Kidney capillary endothelial cell (primary cell): ENCODE data around the gene SMYD3.
A peak's percentile ranks its signal among the peaks of the same experiment; 100 is the strongest.

Experiments used
- DNase-seq: peaks from one replicate; pipeline ENCODE4 v3.0.0-alpha.2; 2018; ENCODE audit warnings: low spot score

SMYD3 gene

DNA sequence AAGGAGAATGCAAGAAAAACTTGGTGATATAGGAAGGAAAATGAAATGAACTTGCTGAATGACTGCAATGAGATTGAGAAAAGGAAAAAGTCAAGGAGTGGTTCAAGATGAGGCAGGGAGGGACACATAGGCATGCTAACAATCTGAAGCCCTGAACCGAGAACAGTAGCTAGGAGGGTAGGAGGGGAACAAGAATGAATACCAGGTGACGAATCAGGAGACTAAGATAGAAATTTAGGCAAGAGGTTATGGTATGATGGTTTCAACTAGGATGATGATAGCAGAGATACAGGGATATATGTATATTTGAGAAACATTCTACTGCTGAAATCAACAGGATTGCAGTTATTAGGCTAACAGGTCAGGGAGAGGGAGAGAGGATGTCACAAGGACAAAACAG is 44.1 kb downstream of the SMYD3 start:
- DNase-seq: no peak

DNA sequence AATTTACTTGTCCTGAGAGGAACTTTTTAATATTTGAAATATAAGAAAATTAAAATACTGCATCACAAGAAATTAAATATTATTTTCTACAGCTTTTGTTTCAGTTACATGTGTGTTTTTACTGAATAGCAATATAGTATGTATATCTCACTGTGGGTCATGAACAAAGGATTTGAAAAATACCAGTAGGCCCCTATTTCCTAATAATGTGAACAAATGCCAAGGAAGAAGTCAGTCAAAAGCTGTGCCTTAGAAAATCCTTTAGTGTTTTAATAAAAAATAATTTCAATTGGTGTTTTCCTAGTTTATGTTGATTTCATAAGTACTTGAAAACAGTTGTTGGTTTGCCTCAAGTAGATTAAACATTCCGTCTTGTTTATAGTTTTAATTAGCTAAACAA is 46.7 kb downstream of the SMYD3 start:
- no peak for DNase-seq

DNA sequence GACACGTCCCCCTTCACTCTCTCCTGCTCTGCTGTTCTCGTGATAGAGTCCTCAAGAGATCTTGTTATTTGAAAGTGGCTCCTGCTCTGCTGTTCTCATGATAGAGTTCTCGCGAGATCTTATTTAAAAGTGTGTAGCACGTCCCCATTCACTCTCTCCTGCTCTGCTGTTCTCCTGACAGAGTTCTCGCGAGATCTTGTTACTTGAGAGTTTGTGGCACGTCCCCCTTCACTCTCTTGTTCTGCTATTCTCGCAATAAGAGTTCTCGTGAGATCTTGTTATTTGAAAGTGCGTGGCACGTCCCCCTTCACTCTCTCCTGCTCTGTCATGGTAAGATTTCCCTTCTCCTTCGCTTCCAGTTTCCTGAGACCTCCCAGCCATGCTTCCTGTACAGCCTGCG is 47.9 kb downstream of the SMYD3 start:
- no peak for DNase-seq

DNA sequence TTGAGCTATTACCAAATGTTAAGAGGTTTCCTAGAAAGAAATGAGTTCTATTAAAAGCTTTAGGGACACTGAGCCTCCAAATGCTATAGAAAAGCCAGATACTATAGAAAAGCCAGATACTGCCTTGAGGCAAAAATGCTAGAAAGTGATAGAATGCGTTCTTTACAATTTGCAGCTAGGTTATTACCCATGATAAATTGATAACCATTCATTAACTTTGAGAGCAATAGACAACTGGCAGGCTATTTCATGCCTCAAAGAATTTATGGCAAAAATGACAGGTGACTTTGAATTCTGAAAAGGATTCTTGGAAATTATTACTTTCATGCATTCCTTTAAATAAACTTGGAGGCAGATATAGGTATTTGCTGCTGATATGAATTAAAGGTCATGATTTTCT is 51.6 kb downstream of the SMYD3 start:
- no peak for DNase-seq

DNA sequence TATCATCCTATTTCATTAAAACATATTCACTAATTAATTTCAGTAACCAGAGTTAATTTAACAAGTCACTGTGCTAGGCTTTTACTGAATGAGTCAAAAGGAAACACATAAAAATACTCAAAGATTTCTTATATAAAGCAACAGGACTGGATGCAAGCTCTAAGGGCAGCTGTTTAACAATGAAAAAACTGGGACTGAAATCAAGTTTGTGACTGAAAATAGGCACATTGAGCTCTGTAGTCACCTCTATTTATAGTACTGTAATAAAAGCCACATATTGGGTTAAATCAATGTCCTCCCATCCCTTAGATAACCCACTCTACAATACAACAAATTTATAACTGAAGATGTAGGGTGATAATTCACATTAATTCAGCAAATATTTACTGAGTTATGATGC is 52.4 kb downstream of the SMYD3 start:
- DNase-seq: no peak

DNA sequence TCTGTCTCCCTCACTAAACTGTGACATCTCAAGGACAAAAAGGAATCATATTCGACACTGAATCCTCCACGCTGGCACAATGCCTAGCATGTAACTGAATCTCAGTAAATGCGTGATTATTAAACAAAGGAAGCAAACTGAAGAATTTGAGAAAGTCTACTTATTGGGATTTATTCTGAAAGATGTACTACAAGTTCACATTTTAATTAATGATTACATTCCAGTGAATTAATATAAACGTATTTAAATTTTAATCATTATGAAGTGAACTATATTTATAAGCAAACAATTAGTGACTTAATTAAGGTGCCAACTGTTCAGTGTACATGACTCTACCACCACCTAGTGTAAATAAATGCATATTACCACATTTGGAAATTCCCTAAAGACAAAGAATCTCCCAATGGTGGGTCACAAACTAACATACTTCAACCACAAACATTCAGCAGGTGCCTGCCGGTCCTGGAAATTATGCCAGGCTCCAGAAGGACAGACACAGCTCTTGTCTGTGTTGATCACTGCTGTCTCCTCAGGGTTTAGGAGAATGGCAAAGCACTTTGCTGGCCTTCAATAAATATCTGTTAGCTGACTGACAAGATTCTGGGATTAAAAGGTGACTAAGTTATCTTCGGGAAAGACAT is 56.3 kb downstream of the SMYD3 start:
- DNase-seq: peak; percentile 57

DNA sequence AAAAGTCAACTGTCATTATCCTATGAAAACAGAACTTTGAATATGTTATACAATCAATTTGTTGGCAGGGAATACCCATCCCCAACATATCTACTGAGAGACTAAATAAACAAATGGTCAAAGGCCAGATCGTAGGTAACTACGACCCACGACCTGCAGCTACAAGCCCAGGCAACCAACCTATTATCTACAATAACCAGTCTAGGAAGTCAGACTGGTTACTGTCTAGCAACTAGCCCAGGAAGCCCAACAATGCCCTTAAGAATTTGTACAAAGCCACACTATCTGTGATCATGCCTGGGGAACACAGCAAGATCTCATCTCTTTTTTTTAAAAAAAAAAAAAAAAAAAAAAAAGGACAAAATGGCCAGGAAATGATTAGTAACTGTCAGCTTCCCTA is 58.7 kb downstream of the SMYD3 start:
- no peak for DNase-seq

DNA sequence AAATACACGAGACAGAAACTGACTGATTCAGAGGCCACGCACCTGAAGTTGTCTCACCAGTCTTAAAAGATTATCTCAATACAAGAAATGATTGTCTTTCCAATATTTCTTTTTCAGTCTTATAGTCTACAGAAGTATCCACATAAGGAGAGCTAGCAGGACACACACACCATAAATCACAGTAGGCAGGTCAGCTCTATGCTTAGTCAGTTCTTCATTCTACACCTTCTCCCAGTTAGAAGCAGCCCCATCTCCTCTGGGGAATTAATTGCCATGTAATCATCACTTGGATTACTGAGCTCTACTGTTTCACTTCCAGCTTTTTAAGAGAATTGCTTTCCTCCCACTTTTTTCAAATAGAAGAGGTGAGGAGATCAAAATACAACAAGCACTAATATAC is 59.6 kb downstream of the SMYD3 start:
- DNase-seq: no peak

DNA sequence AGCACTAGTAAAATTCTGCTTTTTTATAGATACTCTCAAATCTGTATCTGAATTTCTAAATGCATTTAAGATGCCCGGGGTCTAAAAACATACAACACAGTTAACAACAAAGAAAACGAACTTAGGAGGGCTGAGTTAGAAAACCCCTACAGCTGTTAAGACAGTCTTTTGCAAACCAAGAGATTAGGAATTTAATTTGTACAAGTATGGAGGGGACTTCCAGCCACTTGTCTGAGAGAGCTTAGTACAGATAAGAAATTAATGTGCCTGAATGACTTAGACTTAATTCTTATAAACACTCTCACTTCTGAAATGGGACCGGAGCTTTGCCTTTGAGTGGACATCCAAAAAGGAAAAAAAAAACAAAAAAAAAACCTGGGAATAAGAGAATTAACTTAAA is 61.6 kb downstream of the SMYD3 start:
- DNase-seq: no peak

DNA sequence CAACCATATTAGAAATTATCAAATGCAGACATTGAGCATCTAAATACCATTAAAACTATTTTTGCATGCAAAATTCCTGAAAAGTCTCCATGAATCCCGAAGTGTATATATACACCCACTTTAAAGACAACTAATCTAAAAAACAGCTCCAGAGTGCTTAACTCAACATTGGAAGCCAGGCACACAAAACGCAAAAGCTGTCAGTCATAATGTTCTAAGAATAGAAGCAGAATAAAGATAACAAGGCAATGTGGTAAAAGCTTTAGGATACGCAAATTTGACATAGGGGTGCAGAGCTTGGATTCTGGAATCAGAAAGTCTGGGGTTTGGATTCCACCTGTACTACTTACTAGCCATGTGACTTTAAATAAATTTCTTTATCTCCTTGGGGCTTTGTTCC is 62.5 kb downstream of the SMYD3 start:
- no peak for DNase-seq

DNA sequence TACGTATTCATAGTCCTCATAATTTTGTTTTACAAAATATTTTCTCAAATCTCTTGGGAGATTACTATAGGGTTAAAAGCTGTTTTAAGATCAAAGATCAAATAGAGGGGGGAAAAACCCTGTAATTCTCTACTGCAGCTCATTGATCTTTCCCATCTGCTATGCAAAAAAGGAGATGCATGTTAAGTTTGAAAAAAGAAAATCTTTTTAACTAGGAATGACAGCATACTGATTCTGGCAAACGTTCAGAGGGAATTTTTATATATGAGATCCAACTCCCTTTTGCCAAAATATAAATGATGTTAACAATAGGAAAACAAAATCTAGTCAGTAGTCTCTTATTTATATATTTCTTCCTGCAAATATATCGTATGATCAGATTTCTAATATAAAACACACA is 69.1 kb downstream of the SMYD3 start:
- no peak for DNase-seq

DNA sequence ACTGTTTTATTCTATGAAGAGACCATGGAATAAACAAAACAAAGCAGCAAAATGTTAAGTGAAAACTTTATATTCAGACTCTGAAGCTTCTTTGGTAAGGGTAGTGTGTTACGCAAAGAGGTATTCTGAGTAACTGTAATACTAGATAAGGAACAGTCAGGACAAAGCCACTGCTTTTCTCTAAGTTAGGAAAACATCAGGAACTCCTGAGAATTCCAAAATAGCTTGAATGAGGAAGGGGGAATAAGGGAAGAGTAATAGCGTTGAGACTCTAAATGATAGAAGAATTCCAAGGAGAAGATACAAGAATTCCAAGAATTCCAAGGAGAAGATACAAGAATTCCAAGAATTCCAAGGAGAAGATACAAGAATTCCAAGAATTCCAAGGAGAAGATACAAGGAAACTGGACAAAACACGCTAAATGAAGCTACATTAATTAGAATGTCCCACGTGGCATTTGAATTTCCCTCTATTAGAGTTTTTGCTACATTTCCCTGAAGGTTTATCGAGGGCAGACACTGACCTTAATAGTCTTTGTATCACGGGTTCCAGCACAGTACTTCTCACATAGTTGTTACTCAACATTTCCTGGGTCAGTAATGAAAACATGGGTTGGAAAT is 71.5 kb downstream of the SMYD3 start:
- no peak for DNase-seq

DNA sequence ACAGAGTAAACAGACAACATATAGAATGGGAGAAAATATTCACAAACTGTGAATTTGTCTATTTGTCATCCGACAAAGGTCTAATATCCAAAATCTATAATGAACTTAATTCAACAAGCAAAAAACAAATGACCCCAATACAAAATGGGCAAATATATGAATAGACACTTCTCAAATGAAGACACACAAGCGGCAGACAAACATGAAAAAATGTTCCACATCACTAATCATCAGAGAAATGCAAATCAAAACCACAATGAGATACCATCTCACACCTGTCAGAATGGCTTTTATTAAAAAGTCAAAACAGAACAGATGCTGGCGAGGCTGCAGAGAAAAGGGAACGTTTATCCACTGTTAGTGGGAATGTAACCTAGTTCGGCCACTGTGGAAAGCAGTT is 72.7 kb downstream of the SMYD3 start:
- DNase-seq: no peak

DNA sequence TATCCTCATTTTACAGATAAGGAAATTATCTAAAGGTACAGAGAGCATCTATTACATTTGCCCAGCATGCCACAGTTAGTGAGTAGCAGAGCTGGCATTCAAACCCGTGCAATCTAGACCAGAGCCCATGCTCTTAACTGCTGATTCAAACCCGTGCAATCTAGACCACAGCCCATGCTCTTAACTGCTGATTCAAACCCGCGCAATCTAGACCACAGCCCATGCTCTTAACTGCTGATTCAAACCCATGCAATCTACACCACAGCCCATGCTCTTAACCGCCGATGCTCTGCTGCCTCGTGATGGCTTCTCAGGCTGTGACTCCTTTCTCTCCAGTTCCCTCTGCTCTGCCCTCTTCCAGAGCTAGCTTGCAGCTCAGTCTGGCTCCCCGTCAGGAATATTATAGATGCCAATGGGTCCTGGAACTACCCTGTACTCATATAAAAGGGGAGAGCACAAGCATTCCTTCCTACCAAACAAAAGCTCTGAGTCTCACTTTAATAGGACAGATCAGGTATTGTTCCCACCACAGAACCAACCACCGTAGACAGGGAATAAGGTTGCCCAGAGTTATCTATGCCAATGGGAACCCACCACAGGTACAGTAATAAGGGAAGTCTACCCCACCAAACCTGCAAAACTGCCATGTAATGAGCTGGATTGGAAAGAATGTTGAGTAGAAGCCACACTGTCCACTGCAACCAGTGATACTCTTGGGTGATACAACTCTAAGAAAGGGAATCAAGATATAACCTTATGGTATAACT is 78.4 kb downstream of the SMYD3 start:
- no peak for DNase-seq

DNA sequence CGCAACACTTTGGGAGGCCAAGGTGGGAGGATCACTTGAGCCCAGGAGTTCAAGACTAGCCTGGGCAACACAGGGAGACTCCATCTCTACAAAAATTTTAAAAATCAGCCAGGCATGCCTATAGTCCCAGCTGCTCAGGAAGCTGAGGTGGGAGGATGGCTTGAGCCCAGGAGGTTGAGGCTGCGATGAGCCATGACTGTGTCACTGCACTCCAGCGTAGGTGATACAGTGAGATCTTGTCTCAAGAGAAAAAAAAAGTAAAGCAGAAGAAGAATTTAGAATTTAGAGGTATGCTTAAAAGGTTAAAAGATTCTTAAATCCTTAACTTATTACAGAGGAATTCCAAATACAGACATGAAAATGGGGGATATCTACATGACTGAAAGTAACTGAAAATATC is 79.5 kb downstream of the SMYD3 start:
- no peak for DNase-seq

DNA sequence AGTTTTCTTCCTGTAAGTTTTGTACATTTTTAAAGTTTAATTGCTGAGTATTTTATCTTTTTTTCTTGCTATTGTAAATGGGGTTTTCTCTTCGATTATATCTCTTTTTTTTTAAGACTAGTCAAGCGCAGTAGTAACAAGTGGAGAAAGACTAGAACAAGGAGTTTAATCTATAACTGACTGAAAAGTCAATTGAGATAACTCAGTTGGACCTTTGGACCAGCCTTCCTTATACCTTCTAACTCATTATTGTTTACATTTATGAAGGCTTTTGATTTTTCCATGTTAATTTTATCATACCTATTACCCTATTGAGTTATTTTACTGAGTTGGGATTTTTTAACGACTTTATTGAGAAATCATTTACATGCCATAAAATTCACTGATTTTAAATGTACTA is 81.2 kb downstream of the SMYD3 start:
- no peak for DNase-seq

DNA sequence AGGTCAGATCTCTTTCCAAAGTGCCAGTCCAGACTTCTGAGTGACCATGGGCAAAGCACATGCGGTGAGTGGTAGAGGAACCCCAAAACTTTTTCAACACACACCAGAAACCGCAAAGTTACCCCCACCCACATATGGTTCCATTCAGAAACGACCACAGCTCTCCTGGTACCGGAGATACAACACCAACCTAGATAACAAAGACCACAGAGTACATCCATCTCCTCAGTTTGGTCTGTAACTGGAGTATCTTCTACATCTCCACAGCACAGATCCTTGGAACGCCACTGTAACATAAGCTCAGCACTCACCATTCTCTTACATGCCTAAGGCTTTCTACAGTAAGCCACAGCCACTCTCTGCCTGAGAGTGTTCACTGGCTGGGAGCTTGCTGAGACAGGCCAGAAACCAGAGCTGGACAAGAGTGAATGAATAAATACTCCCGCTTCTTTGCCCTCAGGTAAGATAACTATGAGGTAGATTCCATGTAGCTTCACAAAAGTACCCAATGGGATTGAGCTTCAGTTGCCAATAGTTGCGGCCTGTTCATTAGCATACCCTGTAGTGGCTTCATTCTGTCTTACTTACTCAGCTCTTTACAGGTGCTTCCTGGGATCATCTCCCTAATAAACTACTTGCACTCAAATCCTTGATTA is 81.8 kb downstream of the SMYD3 start:
- no peak for DNase-seq

DNA sequence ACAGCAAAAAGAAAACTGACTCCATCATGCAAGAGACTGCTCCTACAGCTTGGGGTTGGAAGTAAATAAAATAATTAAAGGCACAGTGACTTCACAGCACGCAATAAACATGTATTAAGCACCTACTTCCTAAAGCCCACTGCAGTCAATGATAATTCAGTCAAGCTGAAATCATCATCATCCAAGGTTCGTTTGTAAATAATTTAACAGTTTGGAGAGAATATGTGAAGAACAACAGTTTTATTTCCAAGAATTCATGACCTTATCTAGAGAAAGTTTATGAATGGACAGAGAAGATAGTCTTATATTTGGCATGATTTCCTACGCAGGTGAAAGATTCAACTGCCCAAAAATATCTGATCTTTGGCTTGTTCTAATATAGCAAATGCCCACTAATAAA is 86.8 kb downstream of the SMYD3 start:
- DNase-seq: no peak

DNA sequence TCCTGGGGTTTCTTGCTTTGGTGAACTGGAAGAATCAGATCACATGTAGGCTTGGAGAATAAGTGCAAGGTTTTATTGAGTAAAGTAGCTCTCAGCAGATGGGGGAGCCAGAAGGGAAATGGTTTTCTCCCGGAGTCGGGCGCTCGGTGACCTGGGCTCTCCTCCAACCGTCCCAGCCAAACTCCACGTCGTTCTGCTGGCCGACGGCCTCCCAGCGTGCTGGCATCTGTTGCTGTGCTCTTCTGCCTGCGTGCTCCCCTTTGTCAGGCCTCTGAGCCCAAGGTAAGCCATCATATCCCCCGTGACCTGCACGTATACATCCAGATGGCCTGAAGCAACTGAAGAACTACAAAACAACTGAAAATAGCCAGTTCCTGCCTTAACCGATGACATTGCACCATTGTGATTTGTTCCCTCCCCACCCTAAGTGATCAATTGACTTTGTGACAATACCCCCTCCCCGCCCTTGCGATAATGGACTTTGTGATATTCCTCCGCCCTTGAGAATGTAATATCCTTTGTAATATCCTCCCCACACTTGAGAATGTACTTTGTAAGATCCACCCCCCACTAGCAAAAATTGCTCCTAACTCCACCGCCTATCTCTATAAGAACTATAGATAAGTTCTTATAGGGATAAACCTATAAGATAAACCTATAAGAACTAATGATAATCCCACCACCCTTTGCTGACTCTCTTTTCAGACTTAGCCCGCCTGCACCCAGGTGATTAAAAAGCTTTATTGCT is 88.3 kb downstream of the SMYD3 start:
- no peak for DNase-seq

DNA sequence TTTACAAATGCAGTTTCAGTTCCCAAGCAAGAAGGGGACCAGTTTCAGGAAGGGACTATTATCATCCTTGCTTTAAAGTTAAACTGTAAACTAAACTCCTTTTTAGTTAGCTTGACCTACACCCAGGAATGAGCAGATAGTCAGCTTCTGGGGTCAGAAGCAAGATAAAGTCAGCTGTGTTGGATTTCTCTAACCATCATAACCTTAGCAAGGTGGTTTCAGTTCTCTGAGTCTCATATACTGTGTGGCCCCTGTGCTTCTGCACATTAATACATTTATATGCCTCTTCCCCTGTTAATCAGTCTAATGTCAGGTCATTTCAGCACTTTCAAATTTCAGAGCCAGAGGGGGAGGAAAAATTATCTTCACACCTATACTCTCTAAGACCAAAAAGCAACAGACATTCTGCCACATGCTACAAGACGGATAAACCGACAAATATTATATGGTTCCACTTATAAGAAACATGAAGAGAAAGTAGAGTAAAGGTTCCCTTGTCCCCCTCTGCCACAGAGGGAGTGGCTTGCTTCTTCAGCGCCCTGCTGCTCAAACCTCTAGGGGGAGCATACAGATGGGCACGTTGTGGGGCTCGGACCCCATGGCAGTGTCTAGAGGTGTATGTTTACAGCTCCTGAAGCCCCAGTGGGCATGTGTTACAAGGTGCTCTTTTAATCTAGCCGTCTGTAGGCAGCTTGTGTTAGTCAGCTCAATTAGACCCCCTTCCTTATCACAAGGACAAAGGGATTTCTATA is 89.1 kb downstream of the SMYD3 start:
- DNase-seq: no peak

DNA sequence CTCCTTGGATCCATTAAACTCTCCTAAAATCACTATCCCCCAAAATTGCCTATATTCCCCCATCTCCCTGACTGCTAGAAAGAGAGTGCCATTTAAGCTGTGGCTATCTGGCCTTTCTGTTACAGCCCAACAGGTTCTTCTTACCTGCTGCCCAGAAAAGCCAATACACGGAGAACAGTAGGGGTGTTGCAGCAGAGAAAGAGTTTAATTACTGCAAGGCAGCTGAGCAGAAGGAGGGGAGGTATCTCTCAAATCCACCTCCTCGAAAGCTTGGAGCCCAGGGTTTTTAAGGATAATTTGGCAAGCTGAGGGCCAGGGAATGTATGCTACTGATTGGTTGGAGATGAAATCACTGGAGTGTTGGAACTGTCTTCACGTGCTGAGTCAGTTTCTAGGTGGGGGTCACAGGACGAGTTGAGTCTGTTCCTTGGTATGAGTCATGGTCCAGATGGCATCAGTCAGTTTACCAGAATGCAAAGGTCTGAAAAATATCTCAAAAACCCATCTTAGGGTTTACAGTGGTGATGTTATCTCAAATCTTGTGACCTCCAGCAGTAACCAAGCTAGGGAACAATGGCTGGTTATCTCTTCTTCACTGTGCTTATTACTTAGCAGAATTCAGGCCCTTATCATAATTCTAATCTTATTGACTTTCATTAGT is 89.8 kb downstream of the SMYD3 start:
- DNase-seq: no peak
